ENCODE results near the gene ALG1. TPM values are rescaled to one million over a fixed set of nuclear protein-coding genes. Genes with fewer than 3 reads are reported as not detected.
"Not testable (repeated sequence)": the region's sequence is repeated elsewhere in the genome, so short reads cannot be mapped to it uniquely, and the experiment has no call there.

Gene ALG1
- polyA plus RNA-seq, 2 of the 4 experiments (the other 2 are of a cell fraction) = 30.9 to 33.4 TPM

DNA sequence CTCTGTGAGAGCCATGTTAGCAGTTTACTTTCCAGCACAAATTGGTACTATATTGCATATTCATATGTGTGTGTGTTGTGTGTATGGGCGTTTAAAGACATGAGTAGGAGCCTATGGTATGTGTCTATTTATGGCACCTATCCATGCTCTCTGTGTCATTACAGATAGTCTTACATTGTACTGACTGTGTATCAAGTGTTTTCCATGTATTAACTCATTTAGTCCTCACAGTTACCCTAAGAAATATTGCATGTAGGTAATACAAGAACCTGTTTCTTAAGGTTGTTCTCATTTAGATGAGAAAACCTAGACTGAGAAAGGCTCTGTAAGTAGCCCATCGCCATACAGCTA lies 1.6 kb downstream of the ALG1 start:
- TF ChIP-seq MAZ (IDR thresholded peaks at IDR 0.05; ENCODE audit: borderline replicate concordance, low read depth, low read length) (no peak), CEBPB (IDR thresholded peaks at IDR 0.05) (no peak), POLR2AphosphoS2 (conservative IDR thresholded peaks at IDR 0.05; ENCODE audit: low read length) (no peak), TP53 (CRISPR knock-in tag; IDR thresholded peaks at IDR 0.05) (no peak)
- TF ChIP-seq, protein P1, sequence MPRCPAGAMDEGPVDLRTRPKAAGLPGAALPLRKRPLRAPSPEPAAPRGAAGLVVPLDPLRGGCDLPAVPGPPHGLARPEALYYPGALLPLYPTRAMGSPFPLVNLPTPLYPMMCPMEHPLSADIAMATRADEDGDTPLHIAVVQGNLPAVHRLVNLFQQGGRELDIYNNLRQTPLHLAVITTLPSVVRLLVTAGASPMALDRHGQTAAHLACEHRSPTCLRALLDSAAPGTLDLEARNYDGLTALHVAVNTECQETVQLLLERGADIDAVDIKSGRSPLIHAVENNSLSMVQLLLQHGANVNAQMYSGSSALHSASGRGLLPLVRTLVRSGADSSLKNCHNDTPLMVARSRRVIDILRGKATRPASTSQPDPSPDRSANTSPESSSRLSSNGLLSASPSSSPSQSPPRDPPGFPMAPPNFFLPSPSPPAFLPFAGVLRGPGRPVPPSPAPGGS (IDR thresholded peaks at IDR 0.05) = no peak
- ChIA-PET CTCF (interaction anchor here (1.5 kb wide), 2 partner anchors 9 to 19 kb away, joined by 3 to 4 read pairs; no protein-coding TSS in a partner anchor), POLR2A (no interaction called here)
- Histone ChIP-seq H3K9me3 (no peaks in the 10 kb centered on the region), H3K4me3 (no peak overlapping the region), H3K27ac (no peak overlapping the region), H3K4me1 (peaks cover 4% of the 10 kb centered on the region; the same call in 1 of the 3 replicates), H3K4me2 (peak overlapping the region; percentile 88; the same call in 1 of the 3 replicates)
- ATAC-seq (no peak), FAIRE-seq (no peak), DNase-seq (ENCODE audit: low read depth in 1 of 2, low spot score in 1 of 2) (no peak)
- WGBS (ENCODE audit: missing lambda C conversion rate) = 76% methylated on average over 2 of the region's 2 CpGs

DNA sequence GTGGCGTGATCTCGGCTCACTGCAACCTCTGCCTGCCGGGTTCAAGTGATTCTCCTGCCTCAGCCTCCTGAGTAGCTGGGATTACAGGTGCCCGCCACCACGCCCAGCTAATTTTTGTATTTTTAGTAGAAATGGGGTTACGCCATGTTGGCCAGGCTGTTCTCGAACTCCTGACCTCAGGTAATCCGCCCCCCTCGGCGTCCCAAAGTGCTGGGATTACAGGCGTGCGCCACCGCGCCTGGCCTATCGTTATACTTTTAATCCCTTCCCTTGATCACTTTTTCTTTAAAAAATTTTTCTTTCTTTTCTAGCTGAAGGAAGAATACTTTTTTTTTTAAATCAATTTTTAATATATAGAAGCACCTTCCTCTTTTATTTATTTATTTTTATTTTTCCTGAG lies 2.1 kb downstream of the ALG1 start:
- DNase-seq (ENCODE audit: low read depth in 1 of 2, low spot score in 1 of 2); POLR2A ChIA-PET; H3K4me1 ChIP-seq; ATAC-seq; H3K4me2 ChIP-seq; FAIRE-seq; H3K4me3 ChIP-seq; H3K9me3 ChIP-seq; H3K27ac ChIP-seq: not testable (repeated sequence)
- CTCF ChIA-PET = interaction anchor here (3.0 kb wide), 1 partner anchor 11 kb away, joined by 15 read pairs; no protein-coding TSS in a partner anchor
- WGBS (ENCODE audit: missing lambda C conversion rate) = 90% methylated on average over 15 of the region's 15 CpGs

DNA sequence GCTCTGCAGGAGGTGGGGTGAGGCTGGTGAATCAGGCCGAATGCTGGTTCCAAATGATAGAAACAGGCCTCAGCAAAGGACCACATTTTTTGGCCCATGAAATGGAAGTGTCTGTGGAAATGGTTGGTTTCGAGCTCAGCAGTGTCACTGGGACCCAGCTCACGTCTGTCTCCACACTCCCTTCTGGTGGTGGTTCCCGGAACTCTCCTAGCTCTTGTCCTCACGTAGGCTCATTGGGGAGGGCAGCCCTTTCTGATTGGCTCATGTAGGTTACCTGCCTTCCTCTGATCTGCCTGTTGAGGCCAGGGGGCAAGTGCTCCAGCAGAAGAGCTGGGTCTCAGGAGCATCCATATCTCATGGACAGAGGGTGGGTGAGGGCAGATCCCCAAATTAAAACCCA lies 4.0 kb downstream of the ALG1 start:
- Histone ChIP-seq H3K4me2 (no peak overlapping the region), H3K9me3 (no peaks in the 10 kb centered on the region), H3K4me3 (no peak overlapping the region), H3K4me1 (peaks cover 4% of the 10 kb centered on the region; the same call in 1 of the 3 replicates), H3K27ac (no peak overlapping the region)
- FAIRE-seq (no peak), DNase-seq (ENCODE audit: low read depth in 1 of 2, low spot score in 1 of 2) (peak in 1 of 2 experiments; percentile 16), ATAC-seq (no peak)
- TF ChIP-seq, protein P2, sequence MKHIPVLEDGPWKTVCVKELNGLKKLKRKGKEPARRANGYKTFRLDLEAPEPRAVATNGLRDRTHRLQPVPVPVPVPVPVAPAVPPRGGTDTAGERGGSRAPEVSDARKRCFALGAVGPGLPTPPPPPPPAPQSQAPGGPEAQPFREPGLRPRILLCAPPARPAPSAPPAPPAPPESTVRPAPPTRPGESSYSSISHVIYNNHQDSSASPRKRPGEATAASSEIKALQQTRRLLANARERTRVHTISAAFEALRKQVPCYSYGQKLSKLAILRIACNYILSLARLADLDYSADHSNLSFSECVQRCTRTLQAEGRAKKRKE (CRISPR knock-in tag; IDR thresholded peaks at IDR 0.05; ENCODE audit: low read depth) = no peak
- TF ChIP-seq KDM1A (IDR thresholded peaks at IDR 0.05; ENCODE audit: low read depth) = no peak
- no peak for TF ChIP-seq BHLHE40 (IDR thresholded peaks at IDR 0.05; ENCODE audit: low read depth, low read length)
- 84% methylated on average over 5 of the region's 5 CpGs for WGBS (ENCODE audit: missing lambda C conversion rate)
- POLR2A ChIA-PET = interaction anchor here (0.7 kb wide), 1 partner anchor 22 kb away, joined by 4 read pairs; the partner anchor contains the start of gene EEF2KMT
- CTCF ChIA-PET = interaction anchor here (0.6 to 3.7 kb wide), 6 partner anchors 9 to 21 kb away, joined by 3 to 24 read pairs (median 4); no protein-coding TSS in a partner anchor

DNA sequence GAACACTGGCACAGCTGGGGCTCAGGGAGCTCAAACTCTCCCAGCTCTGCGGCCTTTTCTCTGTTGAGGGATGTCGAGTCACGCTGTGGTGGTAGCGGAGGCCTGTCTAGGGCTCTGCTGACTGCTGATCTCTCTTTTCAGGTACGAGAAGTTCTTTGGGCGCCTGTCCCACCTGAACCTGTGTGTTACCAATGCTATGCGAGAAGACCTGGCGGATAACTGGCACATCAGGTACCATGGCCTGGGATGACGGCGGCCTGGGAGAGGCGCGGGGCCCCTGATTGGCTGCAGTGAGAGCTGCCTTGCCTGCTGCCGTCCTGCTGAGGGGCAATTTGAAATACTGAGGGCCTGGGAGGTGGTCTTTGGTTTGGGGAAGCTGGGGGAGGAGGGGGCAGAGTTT lies 5.7 kb downstream of the ALG1 start:
- FAIRE-seq = no peak

DNA sequence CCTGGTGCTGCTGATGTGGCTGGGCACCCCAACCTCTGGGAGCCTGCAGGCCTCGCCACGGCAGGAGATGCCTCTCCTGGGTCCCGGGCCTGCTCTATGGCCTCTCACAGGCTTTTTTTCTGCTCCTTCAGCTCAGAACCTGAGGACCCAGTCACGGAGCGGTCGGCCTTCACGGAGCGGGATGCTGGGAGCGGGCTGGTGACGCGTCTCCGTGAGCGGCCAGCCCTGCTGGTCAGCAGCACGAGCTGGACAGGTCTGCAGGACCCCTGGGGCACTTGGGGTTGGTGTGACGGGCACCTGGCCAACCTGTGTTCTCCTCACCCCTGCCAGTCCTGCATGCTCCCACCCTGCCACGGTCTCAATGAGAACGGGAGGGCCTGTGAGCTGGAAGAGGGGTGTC lies 7.0 kb downstream of the ALG1 start:
- CTCF ChIA-PET = no interaction called here
- H3K4me3 ChIP-seq = no peak overlapping the region
- no peaks in the 10 kb centered on the region for H3K9me3 ChIP-seq
- no peak for ATAC-seq
- H3K27ac ChIP-seq = no peak overlapping the region
- H3K4me1 ChIP-seq = no peaks in the 10 kb centered on the region
- FAIRE-seq = no peak
- 81% methylated on average over 15 of the region's 17 CpGs for WGBS (ENCODE audit: missing lambda C conversion rate)
- DNase-seq (ENCODE audit: low read depth in 1 of 2, low spot score in 1 of 2) = no peak
- H3K4me2 ChIP-seq = no peak overlapping the region
- POLR2A ChIA-PET = no interaction called here
- TF ChIP-seq, protein P3, sequence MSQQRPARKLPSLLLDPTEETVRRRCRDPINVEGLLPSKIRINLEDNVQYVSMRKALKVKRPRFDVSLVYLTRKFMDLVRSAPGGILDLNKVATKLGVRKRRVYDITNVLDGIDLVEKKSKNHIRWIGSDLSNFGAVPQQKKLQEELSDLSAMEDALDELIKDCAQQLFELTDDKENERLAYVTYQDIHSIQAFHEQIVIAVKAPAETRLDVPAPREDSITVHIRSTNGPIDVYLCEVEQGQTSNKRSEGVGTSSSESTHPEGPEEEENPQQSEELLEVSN (IDR thresholded peaks at IDR 0.05; ENCODE audit: borderline replicate concordance, low read depth) = no peak
- no peak for TF ChIP-seq CBX2 (IDR thresholded peaks at IDR 0.05; ENCODE audit: borderline replicate concordance, low read depth)
- no peak for TF ChIP-seq POLR2A (IDR thresholded peaks at IDR 0.05; ENCODE audit: low read length)
- no peak for TF ChIP-seq POLR2AphosphoS2 (conservative IDR thresholded peaks at IDR 0.05; ENCODE audit: low read length)
- no peak for TF ChIP-seq SMC3 (IDR thresholded peaks at IDR 0.05)
- no peak for TF ChIP-seq SREBF2 (IDR thresholded peaks at IDR 0.05)
- no peak for TF ChIP-seq HOXA7 (CRISPR knock-in tag; IDR thresholded peaks at IDR 0.05)
- TF ChIP-seq RARB (CRISPR knock-in tag; IDR thresholded peaks at IDR 0.05) = no peak
- no peak for TF ChIP-seq CHD2 (IDR thresholded peaks at IDR 0.05; ENCODE audit: low read length, partially characterized antibody)
- TF ChIP-seq, protein P2 (CRISPR knock-in tag; IDR thresholded peaks at IDR 0.05; ENCODE audit: low read depth) = no peak
- TF ChIP-seq, protein P4, sequence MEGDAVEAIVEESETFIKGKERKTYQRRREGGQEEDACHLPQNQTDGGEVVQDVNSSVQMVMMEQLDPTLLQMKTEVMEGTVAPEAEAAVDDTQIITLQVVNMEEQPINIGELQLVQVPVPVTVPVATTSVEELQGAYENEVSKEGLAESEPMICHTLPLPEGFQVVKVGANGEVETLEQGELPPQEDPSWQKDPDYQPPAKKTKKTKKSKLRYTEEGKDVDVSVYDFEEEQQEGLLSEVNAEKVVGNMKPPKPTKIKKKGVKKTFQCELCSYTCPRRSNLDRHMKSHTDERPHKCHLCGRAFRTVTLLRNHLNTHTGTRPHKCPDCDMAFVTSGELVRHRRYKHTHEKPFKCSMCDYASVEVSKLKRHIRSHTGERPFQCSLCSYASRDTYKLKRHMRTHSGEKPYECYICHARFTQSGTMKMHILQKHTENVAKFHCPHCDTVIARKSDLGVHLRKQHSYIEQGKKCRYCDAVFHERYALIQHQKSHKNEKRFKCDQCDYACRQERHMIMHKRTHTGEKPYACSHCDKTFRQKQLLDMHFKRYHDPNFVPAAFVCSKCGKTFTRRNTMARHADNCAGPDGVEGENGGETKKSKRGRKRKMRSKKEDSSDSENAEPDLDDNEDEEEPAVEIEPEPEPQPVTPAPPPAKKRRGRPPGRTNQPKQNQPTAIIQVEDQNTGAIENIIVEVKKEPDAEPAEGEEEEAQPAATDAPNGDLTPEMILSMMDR (IDR thresholded peaks at IDR 0.05) = no peak
- no peak for TF ChIP-seq NFE2L2 (conservative IDR thresholded peaks at IDR 0.05; ENCODE audit: low read length)
- TF ChIP-seq CHD4 (IDR thresholded peaks at IDR 0.05; ENCODE audit: borderline replicate concordance) = no peak
- TF ChIP-seq HEYL (CRISPR knock-in tag; IDR thresholded peaks at IDR 0.05) = no peak
- TF ChIP-seq, protein P5, sequence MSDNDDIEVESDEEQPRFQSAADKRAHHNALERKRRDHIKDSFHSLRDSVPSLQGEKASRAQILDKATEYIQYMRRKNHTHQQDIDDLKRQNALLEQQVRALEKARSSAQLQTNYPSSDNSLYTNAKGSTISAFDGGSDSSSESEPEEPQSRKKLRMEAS (IDR thresholded peaks at IDR 0.05) = no peak

More for the DNA sequence above, 5.7 kb downstream of the ALG1 start:
- TF ChIP-seq HOXB13 (CRISPR knock-in tag; IDR thresholded peaks at IDR 0.05; ENCODE audit: low read depth) (no peak), JUNB (IDR thresholded peaks at IDR 0.05) (no peak)
- no peak for DNase-seq (ENCODE audit: low read depth in 1 of 2, low spot score in 1 of 2)
- H3K4me1 ChIP-seq = peaks cover 4% of the 10 kb centered on the region; the same call in 1 of the 3 replicates
- CTCF ChIA-PET = interaction anchor here (3.7 kb wide), 1 partner anchor 14 kb away, joined by 24 read pairs; no protein-coding TSS in a partner anchor
- no peak for ATAC-seq
- no peak overlapping the region for H3K4me2 ChIP-seq
- POLR2A ChIA-PET = no interaction called here
- no peak overlapping the region for H3K27ac ChIP-seq
- WGBS (ENCODE audit: missing lambda C conversion rate) = 94% methylated on average over 13 of the region's 13 CpGs
- H3K4me3 ChIP-seq = no peak overlapping the region
- no peaks in the 10 kb centered on the region for H3K9me3 ChIP-seq
